HEK293T (cell line): ENCODE measurements around the gene ARID1B.

ENCODE experiments used
- ARNT ChIP-seq: fragments of 450-650 bp; IDR thresholded peaks from 2 replicates; pipeline ENCODE4 v1.6.1; 2017; ENCODE audit warnings: mild to moderate bottlenecking
- BHLHE40 ChIP-seq: fragments of 450-650 bp; IDR thresholded peaks from 2 replicates; pipeline ENCODE4 v1.6.1; 2016; ENCODE audit warnings: mild to moderate bottlenecking, moderate library complexity, borderline replicate concordance
- CTBP1 ChIP-seq: fragments of 450-650 bp; IDR thresholded peaks from 2 replicates; pipeline ENCODE4 v1.6.1; 2016; ENCODE audit warnings: borderline replicate concordance
- FOXK2 ChIP-seq: fragments of 450-650 bp; IDR thresholded peaks from 2 replicates; pipeline ENCODE4 v1.6.1; 2016; ENCODE audit warnings: mild to moderate bottlenecking
- FOXM1 ChIP-seq: fragments of 450-650 bp; IDR thresholded peaks from 2 replicates; pipeline ENCODE4 v1.6.1; 2017; ENCODE audit warnings: mild to moderate bottlenecking, borderline replicate concordance
- HDGF ChIP-seq: fragments of 450-650 bp; IDR thresholded peaks from 2 replicates; pipeline ENCODE4 v1.6.1; 2017; ENCODE audit warnings: antibody characterized with exemption, borderline replicate concordance
- LEF1 ChIP-seq: fragments of 450-650 bp; IDR thresholded peaks from 2 replicates; pipeline ENCODE4 v1.6.1; 2017; ENCODE audit warnings: mild to moderate bottlenecking, borderline replicate concordance
- NFRKB ChIP-seq: fragments of 450-650 bp; IDR thresholded peaks from 2 replicates; pipeline ENCODE4 v1.6.1; 2016; ENCODE audit warnings: mild to moderate bottlenecking, moderate library complexity
- SP1 ChIP-seq: fragments of 450-650 bp; IDR thresholded peaks from 2 replicates; pipeline ENCODE4 v1.6.1; 2017
- SUZ12 ChIP-seq: fragments of 450-650 bp; IDR thresholded peaks from 2 replicates; pipeline ENCODE4 v1.6.1; 2016; ENCODE audit warnings: mild to moderate bottlenecking
- TARDBP ChIP-seq: fragments of 450-650 bp; IDR thresholded peaks from 2 replicates; pipeline ENCODE4 v1.6.1; 2016
- ZNF384 ChIP-seq: fragments of 450-650 bp; IDR thresholded peaks from 2 replicates; pipeline ENCODE4 v1.6.1; 2016

- TF ChIP-seq SUZ12 (no peak), SP1 (no peak), FOXK2 (no peak), ARNT (no peak), LEF1 (no peak), BHLHE40 (no peak), TARDBP (no peak), NFRKB (no peak), ZNF384 (peak; percentile 36; the same call in 1 of the 2 replicates), HDGF (no peak), FOXM1 (no peak), CTBP1 (no peak; the same call in none of the 2 replicates)
Measured at GRCh38 chr6:157107571-157107914, 330.4 kb downstream of the ARID1B start.
